Subcutaneous abdominal adipose tissue (tissue), 5 donors: Measurements from ENCODE around the gene MSI2.

ENCODE experiments used
- H3K27ac ChIP-seq: one replicate; pipeline ENCODE4 v1.7.0; 2013; ENCODE audit warnings: low read depth, mild to moderate bottlenecking, inconsistent platforms, low read length, moderate library complexity
- H3K27me3 ChIP-seq, 5 donors: one replicate each; pipeline ENCODE4 v1.7.0; 2013; ENCODE audit warnings: low read length in 5 of 5, inconsistent platforms in 1 of 5; ENCODE audit not compliant: control insufficient read depth in 5 of 5, insufficient read depth in 4 of 5
- H3K36me3 ChIP-seq, 5 donors: one replicate each; pipeline ENCODE4 v1.7.0; 2013; ENCODE audit warnings: low read length in 5 of 5; ENCODE audit not compliant: control insufficient read depth in 5 of 5, insufficient read depth in 5 of 5
- H3K4me1 ChIP-seq, 5 donors: one replicate each; pipeline ENCODE4 v1.7.0; 2013; ENCODE audit warnings: low read length in 5 of 5, mild to moderate bottlenecking in 3 of 5, moderate library complexity in 1 of 5; ENCODE audit not compliant: control insufficient read depth in 5 of 5, insufficient read depth in 5 of 5
- H3K4me3 ChIP-seq, 5 donors: one replicate each; pipeline ENCODE4 v1.7.0; 2013; ENCODE audit warnings: low read length in 5 of 5, low read depth in 1 of 5
- H3K9ac ChIP-seq, 5 donors: one replicate each; pipeline ENCODE4 v1.7.0; 2013; ENCODE audit warnings: low read length in 5 of 5, mild to moderate bottlenecking in 4 of 5, moderate library complexity in 3 of 5
- H3K9me3 ChIP-seq, 5 donors: one replicate each; pipeline ENCODE4 v1.7.0; 2013; ENCODE audit warnings: low read length in 5 of 5; ENCODE audit not compliant: control insufficient read depth in 5 of 5
- donor health status: healthy.
- donor health status: healthy.
- donor health status: healthy.
- donor health status: healthy.
- donor health status: healthy.

Gene MSI2

DNA sequence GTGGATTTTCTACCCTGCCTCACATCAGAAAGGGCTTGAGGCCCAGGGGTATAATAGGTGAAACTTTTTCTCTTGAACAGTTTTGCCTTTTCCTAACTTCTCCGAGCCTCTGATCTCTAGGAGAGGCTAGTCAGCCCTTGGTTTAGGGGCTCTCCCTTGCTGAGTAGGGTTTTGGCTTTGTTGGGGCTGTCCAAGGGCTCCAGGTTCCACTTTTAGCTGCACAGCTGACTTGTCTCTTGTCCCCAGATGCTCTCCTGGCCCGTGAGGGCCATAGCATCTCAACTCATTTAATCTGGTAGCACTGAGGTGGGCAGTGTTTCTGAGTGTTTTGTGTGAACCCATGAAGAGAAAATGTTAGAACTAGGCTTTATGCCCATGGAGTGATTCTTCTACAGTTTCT is 103.9 kb downstream of the MSI2 start:
- Histone ChIP-seq H3K27me3 (no peaks in the 10 kb centered on the region), H3K9me3 (no peaks in the 10 kb centered on the region), H3K4me1 (no peaks in the 10 kb centered on the region), H3K27ac (no peak overlapping the region), H3K36me3 (no peaks in the 10 kb centered on the region), H3K9ac (no peak overlapping the region), H3K4me3 (no peak overlapping the region)

DNA sequence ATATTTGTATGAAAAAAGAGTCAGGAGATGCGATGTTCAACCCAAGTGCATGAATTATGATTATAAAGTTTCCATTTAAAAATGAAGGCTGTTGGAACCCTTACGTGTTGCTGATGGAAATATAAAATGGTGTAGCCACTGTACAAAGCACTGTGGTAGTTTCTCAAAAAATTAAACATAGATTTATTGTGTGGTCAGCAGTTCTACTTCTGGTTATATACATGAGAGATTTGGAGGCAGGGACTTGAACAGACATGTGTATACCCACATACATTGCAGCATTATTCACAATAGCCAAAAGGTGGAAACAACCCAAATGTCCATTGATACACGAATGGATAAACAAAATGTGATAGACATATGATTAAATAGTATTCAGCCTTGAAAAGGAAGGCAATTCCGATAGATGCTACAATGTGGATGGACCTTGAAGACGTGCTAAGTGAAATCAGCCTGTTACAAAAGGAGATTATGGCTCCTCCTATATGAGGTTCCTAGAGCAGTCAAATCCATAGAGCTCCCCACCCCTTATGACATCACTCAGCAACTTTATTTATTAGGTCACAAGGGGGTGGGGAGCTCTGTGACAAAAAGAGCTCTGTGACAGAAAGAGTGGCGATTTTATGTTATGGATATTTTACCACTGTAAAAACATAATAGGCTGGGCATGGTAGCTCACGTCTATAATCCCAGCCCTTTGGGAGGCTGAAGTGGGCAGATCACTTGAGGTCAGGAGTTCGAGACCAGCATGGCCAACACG is 106.7 kb downstream of the MSI2 start:
- no peaks in the 10 kb centered on the region for H3K27me3 ChIP-seq
- H3K27ac ChIP-seq = no peak overlapping the region
- no peaks in the 10 kb centered on the region for H3K9me3 ChIP-seq
- peaks cover 0 to 11% (median 10%) of the 10 kb centered on the region in 5 donors for H3K4me1 ChIP-seq
- H3K9ac ChIP-seq = no peak overlapping the region
- no peaks in the 10 kb centered on the region for H3K36me3 ChIP-seq
- no peak overlapping the region for H3K4me3 ChIP-seq

DNA sequence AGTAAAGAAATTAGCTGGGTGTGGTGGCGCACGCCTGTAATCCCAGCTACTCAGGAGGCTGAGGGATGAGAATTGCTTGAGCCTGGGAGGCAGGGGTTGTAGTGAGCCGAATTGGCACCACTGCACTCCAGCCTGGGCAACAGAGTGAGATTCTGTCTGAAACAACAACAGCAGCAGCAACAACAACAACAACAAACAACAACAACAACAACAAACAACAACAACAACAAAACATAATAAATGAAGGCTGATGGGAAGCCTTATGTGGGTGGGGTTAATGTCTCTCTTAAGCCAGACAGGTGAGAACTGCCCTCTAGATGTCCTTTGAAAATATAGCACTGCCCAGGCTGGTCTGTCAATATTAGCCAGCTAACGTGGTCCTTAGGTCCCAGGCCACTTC is 107.3 kb downstream of the MSI2 start:
- no peaks in the 10 kb centered on the region for H3K9me3 ChIP-seq
- H3K36me3 ChIP-seq = no peaks in the 10 kb centered on the region
- H3K4me3 ChIP-seq = no peak overlapping the region
- no peak overlapping the region for H3K27ac ChIP-seq
- no peak overlapping the region for H3K9ac ChIP-seq
- H3K27me3 ChIP-seq = no peaks in the 10 kb centered on the region
- peaks cover 0 to 11% (median 10%) of the 10 kb centered on the region in 5 donors for H3K4me1 ChIP-seq

DNA sequence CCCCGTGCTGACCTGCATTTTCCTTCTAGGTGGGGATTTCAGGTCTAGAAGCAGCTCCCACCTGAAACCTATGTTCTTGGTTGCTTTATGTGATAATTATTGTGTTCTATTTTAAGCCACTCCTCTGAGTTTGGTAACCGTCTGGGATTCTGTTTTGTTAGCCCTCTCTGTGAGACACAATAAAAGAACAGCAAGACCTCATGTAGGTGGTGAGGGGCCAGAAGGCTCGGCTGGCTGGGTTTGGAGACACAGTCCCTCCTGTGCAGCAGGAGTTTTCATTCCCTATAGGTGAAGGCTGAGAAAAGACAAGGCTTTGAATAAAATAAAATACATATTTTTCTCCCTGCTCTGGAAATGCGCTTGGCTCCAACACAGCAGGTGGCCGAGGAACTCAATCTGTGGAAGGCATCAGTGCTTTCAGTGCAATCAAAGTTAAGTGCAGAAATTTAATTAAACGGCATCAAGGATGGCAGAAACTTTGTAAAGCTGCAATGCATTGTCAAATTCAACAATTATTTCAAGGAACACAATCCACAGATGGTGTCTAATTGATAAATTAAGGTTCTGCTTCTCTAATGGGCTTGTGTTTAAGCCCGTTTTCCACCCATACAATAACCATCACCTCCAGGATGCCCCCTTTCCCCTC is 107.8 kb downstream of the MSI2 start:
- Histone ChIP-seq H3K27ac (no peak overlapping the region), H3K9ac (no peak overlapping the region), H3K36me3 (no peaks in the 10 kb centered on the region), H3K9me3 (no peaks in the 10 kb centered on the region), H3K27me3 (no peaks in the 10 kb centered on the region), H3K4me1 (peaks cover 0 to 12% (median 12%) of the 10 kb centered on the region in 5 donors), H3K4me3 (no peak overlapping the region)

DNA sequence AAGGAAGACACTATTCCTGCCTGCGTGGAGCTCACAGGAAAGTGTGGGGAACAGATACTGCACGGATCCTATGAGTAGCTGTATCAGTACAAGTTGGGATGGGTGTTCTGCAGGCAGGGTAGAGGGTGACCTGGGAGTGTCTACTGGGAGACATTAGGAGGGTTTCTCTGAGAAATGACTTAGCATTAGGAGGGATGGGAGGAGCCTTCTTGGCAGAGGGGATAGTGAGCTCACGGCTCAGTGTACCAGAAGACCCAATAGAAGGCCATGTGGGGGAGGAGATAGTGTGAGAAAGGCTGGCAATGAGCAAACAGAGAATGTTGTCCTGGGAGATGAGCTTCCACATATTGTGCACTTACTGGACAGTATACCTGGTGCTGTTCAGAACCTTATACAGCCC is 109.1 kb downstream of the MSI2 start:
- Histone ChIP-seq H3K36me3 (no peaks in the 10 kb centered on the region), H3K27me3 (no peaks in the 10 kb centered on the region), H3K4me1 (peaks cover 0 to 25% (median 20%) of the 10 kb centered on the region in 5 donors), H3K9ac (no peak overlapping the region), H3K9me3 (no peaks in the 10 kb centered on the region), H3K27ac (no peak overlapping the region), H3K4me3 (no peak overlapping the region)

DNA sequence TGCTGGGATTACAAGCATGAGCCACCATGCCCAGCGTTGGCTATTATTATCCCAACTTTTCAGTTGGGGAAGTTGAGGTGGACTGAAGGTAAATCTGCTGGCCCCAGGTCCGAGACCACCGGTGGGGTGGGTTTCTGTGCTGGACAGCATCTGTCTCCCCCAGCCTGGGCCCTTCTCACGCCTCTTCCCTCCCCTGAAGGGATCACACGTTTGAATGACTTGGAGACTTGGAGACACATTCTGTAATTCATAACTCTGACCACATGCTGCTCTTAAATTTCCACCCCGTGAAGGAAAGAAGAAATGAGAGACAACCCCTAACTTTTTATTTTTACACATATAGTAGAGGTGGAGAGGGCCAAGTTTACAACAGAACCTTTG is 109.8 kb downstream of the MSI2 start:
- H3K4me1 ChIP-seq = peaks cover 0 to 28% (median 20%) of the 10 kb centered on the region in 5 donors
- H3K9me3 ChIP-seq = no peaks in the 10 kb centered on the region
- no peaks in the 10 kb centered on the region for H3K27me3 ChIP-seq
- no peaks in the 10 kb centered on the region for H3K36me3 ChIP-seq
- peak overlapping the region in 1 of 5 donors; percentile 11 for H3K4me3 ChIP-seq
- no peak overlapping the region for H3K27ac ChIP-seq
- H3K9ac ChIP-seq = no peak overlapping the region

DNA sequence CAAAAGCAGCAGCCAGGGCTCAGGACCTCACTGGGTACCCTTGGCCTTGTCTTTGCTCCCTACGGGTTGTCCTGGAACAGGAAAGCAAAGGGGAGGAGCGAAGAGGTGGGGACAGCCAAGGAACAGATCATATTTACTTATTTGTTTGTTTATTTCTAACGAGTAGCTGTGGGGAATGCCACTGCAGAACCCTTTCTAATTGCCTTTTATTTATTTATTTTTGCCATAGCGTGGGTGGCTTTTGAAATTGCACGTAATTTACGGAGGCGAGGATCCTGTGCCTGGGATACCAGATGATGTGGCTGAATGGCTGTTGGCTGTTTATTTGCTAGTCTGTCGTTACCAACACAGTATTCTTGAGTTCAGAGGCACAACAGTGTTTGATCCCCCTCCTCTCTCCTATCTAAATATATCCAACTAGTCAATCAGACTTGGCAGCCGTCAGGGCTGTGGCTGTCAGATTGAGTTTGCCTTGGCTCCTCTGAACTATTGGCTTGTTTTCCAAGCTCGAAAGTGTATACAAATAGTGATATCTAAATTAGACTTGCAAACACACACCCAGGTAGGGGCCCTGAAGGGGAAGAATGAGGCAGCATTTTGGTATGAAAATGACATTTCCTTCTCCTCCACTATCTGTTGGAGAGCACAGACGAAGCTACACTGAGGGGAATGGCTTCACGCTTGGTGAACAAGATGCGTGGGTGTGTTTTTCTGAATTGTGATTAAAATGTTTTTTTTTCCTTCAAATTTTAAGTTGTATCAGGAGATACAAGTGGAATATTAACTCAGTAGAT is 110.4 kb downstream of the MSI2 start:
- H3K36me3 ChIP-seq = no peaks in the 10 kb centered on the region
- no peaks in the 10 kb centered on the region for H3K27me3 ChIP-seq
- no peak overlapping the region for H3K27ac ChIP-seq
- peaks cover 0 to 28% (median 20%) of the 10 kb centered on the region in 5 donors for H3K4me1 ChIP-seq
- peak overlapping the region in 1 of 5 donors; percentile 11 for H3K4me3 ChIP-seq
- H3K9ac ChIP-seq = no peak overlapping the region
- no peaks in the 10 kb centered on the region for H3K9me3 ChIP-seq

DNA sequence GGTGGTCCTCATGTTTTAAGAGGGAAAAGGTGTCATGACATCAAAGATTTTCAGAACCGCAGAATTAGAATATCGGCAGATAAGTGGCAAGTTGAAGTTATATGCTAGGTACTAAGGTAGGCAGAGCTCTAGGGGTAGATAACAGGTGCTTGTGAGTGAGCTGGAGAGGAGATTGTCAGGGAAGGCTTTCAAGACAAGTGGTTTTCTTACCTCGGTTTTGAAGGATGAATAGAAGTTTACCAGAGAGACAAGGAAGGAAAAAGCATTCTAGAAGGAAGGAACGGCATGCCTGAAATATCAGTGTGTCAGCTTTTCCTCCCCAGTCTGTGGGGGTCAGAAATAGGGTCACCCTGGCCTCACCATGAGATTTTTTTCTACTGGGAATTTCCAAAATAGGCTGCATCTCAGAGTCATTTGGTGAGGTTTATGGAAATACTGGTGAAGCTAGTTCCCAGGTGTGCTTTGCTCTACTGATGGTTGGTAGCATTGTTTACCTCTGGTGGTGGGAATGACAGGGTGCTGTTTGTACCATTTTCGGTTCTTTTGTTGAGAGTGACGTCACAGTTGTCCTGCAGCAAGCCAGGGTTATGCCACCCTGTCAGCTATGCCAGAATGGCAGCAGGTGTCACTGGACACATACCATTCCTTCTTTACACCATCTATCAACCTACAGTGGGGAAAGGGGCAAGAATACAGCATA is 112.5 kb downstream of the MSI2 start:
- Histone ChIP-seq H3K9me3 (peaks cover 0 to 6% (median 5%) of the 10 kb centered on the region in 5 donors), H3K4me3 (no peak overlapping the region)

DNA sequence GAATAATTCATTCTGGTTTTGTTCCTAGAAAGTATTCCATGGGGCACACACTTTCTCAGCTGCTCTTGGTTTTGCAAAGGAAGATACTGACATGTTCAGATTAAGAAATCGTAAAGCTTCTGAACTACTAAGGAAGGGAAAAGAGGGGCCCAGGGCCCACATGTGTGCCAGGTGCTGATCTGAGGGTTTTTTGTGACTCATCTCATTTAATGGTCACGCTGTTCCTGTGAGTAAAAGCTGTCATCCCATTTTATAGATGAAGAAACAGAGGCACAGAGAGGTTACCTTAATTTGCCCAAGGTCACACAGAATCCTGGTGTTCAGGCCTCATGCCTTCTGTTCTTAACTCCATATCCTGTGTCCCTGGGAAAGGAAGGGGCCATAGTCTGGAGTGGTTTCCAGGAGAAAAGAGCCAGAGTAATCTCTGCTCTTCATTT is 113.2 kb downstream of the MSI2 start:
- Histone ChIP-seq H3K9ac (peak overlapping the region in 3 of 5 donors; percentile 7 to 71 (median 70)), H3K9me3 (peaks cover 0 to 10% (median 8%) of the 10 kb centered on the region in 5 donors), H3K4me3 (no peak overlapping the region), H3K27me3 (no peaks in the 10 kb centered on the region), H3K27ac (peak overlapping the region; percentile 82), H3K4me1 (peaks cover 0 to 28% (median 20%) of the 10 kb centered on the region in 5 donors), H3K36me3 (no peaks in the 10 kb centered on the region)

More for the DNA sequence above, 112.5 kb downstream of the MSI2 start:
- H3K27ac ChIP-seq = peak overlapping the region; percentile 82
- H3K27me3 ChIP-seq = no peaks in the 10 kb centered on the region
- peaks cover 0 to 28% (median 20%) of the 10 kb centered on the region in 5 donors for H3K4me1 ChIP-seq
- no peak overlapping the region for H3K9ac ChIP-seq
- H3K36me3 ChIP-seq = no peaks in the 10 kb centered on the region
